Fibroblast of skin of back (primary cell): ENCODE data around the gene CAMKMT.
"Not testable (repeated sequence)": the region's sequence is repeated elsewhere in the genome, so short reads cannot be mapped to it uniquely, and the experiment has no call there.

Experiments
- DNase-seq: peaks from one replicate; pipeline ENCODE4 v3.0.0-alpha.2; 2013

The CAMKMT gene

GRCh38 chr2:44555700-44556099, 194.0 kb downstream of the CAMKMT start:
- DNase-seq, result no peak

GRCh38 chr2:44559108-44559507, 197.4 kb downstream of the CAMKMT start:
- DNase-seq, result no peak

GRCh38 chr2:44560352-44560751, 198.6 kb downstream of the CAMKMT start:
- no peak for DNase-seq

GRCh38 chr2:44560941-44561340, 199.2 kb downstream of the CAMKMT start:
- DNase-seq, result no peak

GRCh38 chr2:44562737-44563136, 201.0 kb downstream of the CAMKMT start:
- DNase-seq, result no peak

GRCh38 chr2:44564752-44565151, 203.0 kb downstream of the CAMKMT start:
- DNase-seq, result no peak

GRCh38 chr2:44566059-44566458, 204.3 kb downstream of the CAMKMT start:
- no peak for DNase-seq

- no peak for DNase-seq
Observed at GRCh38 chr2:44569491-44569890, 207.7 kb downstream of the CAMKMT start.

GRCh38 chr2:44570271-44570670, 208.5 kb downstream of the CAMKMT start:
- no peak for DNase-seq

- no peak for DNase-seq
Observed at GRCh38 chr2:44570777-44571176, 209.0 kb downstream of the CAMKMT start.

- DNase-seq, result peak; percentile 25
Observed at GRCh38 chr2:44572196-44572900, 210.6 kb downstream of the CAMKMT start.

GRCh38 chr2:44573996-44574395, 212.2 kb downstream of the CAMKMT start:
- no peak for DNase-seq

GRCh38 chr2:44578471-44579093, 216.8 kb downstream of the CAMKMT start:
- peak; percentile 12 for DNase-seq

GRCh38 chr2:44579115-44579836, 217.5 kb downstream of the CAMKMT start:
- no peak for DNase-seq

GRCh38 chr2:44579837-44580230, 218.1 kb downstream of the CAMKMT start:
- no peak for DNase-seq

- DNase-seq, result no peak
Observed at GRCh38 chr2:44580875-44581515, 219.2 kb downstream of the CAMKMT start.

- DNase-seq, result no peak
Observed at GRCh38 chr2:44582363-44583008, 220.7 kb downstream of the CAMKMT start.

GRCh38 chr2:44595615-44596014, 233.9 kb downstream of the CAMKMT start:
- not testable (repeated sequence) for DNase-seq

- DNase-seq, result no peak
Observed at GRCh38 chr2:44596537-44597320, 235.0 kb downstream of the CAMKMT start.

GRCh38 chr2:44598330-44599119, 236.8 kb downstream of the CAMKMT start:
- DNase-seq, result no peak

GRCh38 chr2:44599130-44599529, 237.4 kb downstream of the CAMKMT start:
- DNase-seq, result no peak
